ENCODE measurements around the gene ADAMTSL1.

Gene ADAMTSL1

GRCh38 chr9:18480662-18481093, 6.7 kb downstream of the ADAMTSL1 start:
- H3K27me3 Mint-ChIP-seq = peaks cover 20% of the 10 kb centered on the region
- H3K4me3 Mint-ChIP-seq = no peak overlapping the region
- peak overlapping the region; percentile 14 for H3K27ac Mint-ChIP-seq

GRCh38 chr9:18482371-18482770, 8.4 kb downstream of the ADAMTSL1 start:
- Mint-ChIP-seq H3K27me3 (peaks cover 11% of the 10 kb centered on the region), H3K4me3 (no peak overlapping the region), H3K9me3 (peaks cover 3% of the 10 kb centered on the region), H3K4me1 (ENCODE audit: low read depth) (no peaks in the 10 kb centered on the region), H3K36me3 (ENCODE audit: low read depth) (no peaks in the 10 kb centered on the region), H3K27ac (no peak overlapping the region)

More at GRCh38 chr9:18480662-18481093, 6.7 kb downstream of the ADAMTSL1 start:
- Mint-ChIP-seq H3K4me1 (ENCODE audit: low read depth) (no peaks in the 10 kb centered on the region), H3K36me3 (ENCODE audit: low read depth) (no peaks in the 10 kb centered on the region), H3K9me3 (peaks cover 3% of the 10 kb centered on the region)

- H3K36me3 Mint-ChIP-seq (ENCODE audit: low read depth) = no peaks in the 10 kb centered on the region
- H3K9me3 Mint-ChIP-seq = peaks cover 3% of the 10 kb centered on the region
- no peak overlapping the region for H3K4me3 Mint-ChIP-seq
- peaks cover 6% of the 10 kb centered on the region for H3K27me3 Mint-ChIP-seq
- no peak overlapping the region for H3K27ac Mint-ChIP-seq
- no peaks in the 10 kb centered on the region for H3K4me1 Mint-ChIP-seq (ENCODE audit: low read depth)
Observed at GRCh38 chr9:18485714-18486113, 11.8 kb downstream of the ADAMTSL1 start.

GRCh38 chr9:18487611-18488010, 13.7 kb downstream of the ADAMTSL1 start:
- no peak overlapping the region for H3K4me3 Mint-ChIP-seq
- H3K4me1 Mint-ChIP-seq (ENCODE audit: low read depth) = no peaks in the 10 kb centered on the region
- H3K36me3 Mint-ChIP-seq (ENCODE audit: low read depth) = no peaks in the 10 kb centered on the region
- H3K27me3 Mint-ChIP-seq = peaks cover 3% of the 10 kb centered on the region
- H3K9me3 Mint-ChIP-seq = peaks cover 3% of the 10 kb centered on the region
- no peak overlapping the region for H3K27ac Mint-ChIP-seq

GRCh38 chr9:18488886-18489285, 14.9 kb downstream of the ADAMTSL1 start:
- Mint-ChIP-seq H3K27me3 (peaks cover 10% of the 10 kb centered on the region), H3K4me1 (ENCODE audit: low read depth) (no peaks in the 10 kb centered on the region), H3K27ac (no peak overlapping the region), H3K4me3 (no peak overlapping the region), H3K9me3 (peaks cover 1% of the 10 kb centered on the region), H3K36me3 (ENCODE audit: low read depth) (no peaks in the 10 kb centered on the region)

GRCh38 chr9:18489861-18490260, 15.9 kb downstream of the ADAMTSL1 start:
- Mint-ChIP-seq H3K27ac (no peak overlapping the region), H3K27me3 (peaks cover 9% of the 10 kb centered on the region), H3K9me3 (no peaks in the 10 kb centered on the region), H3K4me1 (ENCODE audit: low read depth) (no peaks in the 10 kb centered on the region), H3K4me3 (no peak overlapping the region), H3K36me3 (ENCODE audit: low read depth) (no peaks in the 10 kb centered on the region)

- Mint-ChIP-seq H3K9me3 (no peaks in the 10 kb centered on the region), H3K27me3 (peaks cover 9% of the 10 kb centered on the region), H3K36me3 (ENCODE audit: low read depth) (no peaks in the 10 kb centered on the region), H3K4me1 (ENCODE audit: low read depth) (no peaks in the 10 kb centered on the region), H3K4me3 (no peak overlapping the region), H3K27ac (no peak overlapping the region)
Observed at GRCh38 chr9:18490641-18491370, 16.9 kb downstream of the ADAMTSL1 start.

GRCh38 chr9:18492612-18493011, 18.7 kb downstream of the ADAMTSL1 start:
- H3K27ac Mint-ChIP-seq = no peak overlapping the region
- H3K4me3 Mint-ChIP-seq = no peak overlapping the region
- H3K9me3 Mint-ChIP-seq = no peaks in the 10 kb centered on the region
- H3K36me3 Mint-ChIP-seq (ENCODE audit: low read depth) = no peaks in the 10 kb centered on the region
- H3K4me1 Mint-ChIP-seq (ENCODE audit: low read depth) = no peaks in the 10 kb centered on the region
- peaks cover 9% of the 10 kb centered on the region for H3K27me3 Mint-ChIP-seq

- H3K4me3 Mint-ChIP-seq = no peak overlapping the region
- H3K27ac Mint-ChIP-seq = no peak overlapping the region
- H3K36me3 Mint-ChIP-seq (ENCODE audit: low read depth) = no peaks in the 10 kb centered on the region
- H3K27me3 Mint-ChIP-seq = peaks cover 9% of the 10 kb centered on the region
- H3K9me3 Mint-ChIP-seq = no peaks in the 10 kb centered on the region
- H3K4me1 Mint-ChIP-seq (ENCODE audit: low read depth) = no peaks in the 10 kb centered on the region
Observed at GRCh38 chr9:18493451-18493993, 19.6 kb downstream of the ADAMTSL1 start.

- Mint-ChIP-seq H3K9me3 (no peaks in the 10 kb centered on the region), H3K4me3 (no peak overlapping the region), H3K27ac (no peak overlapping the region), H3K4me1 (ENCODE audit: low read depth) (no peaks in the 10 kb centered on the region), H3K36me3 (ENCODE audit: low read depth) (no peaks in the 10 kb centered on the region), H3K27me3 (peaks cover 9% of the 10 kb centered on the region)
Observed at GRCh38 chr9:18495065-18495464, 21.1 kb downstream of the ADAMTSL1 start.

GRCh38 chr9:18496256-18497000, 22.5 kb downstream of the ADAMTSL1 start:
- Mint-ChIP-seq H3K4me1 (ENCODE audit: low read depth) (no peaks in the 10 kb centered on the region), H3K9me3 (no peaks in the 10 kb centered on the region), H3K36me3 (ENCODE audit: low read depth) (no peaks in the 10 kb centered on the region), H3K4me3 (no peak overlapping the region), H3K27me3 (peaks cover 9% of the 10 kb centered on the region), H3K27ac (no peak overlapping the region)

- Mint-ChIP-seq H3K27me3 (no peaks in the 10 kb centered on the region), H3K4me3 (no peak overlapping the region), H3K4me1 (ENCODE audit: low read depth) (no peaks in the 10 kb centered on the region), H3K36me3 (ENCODE audit: low read depth) (no peaks in the 10 kb centered on the region), H3K27ac (no peak overlapping the region), H3K9me3 (no peaks in the 10 kb centered on the region)
Observed at GRCh38 chr9:18499062-18499461, 25.1 kb downstream of the ADAMTSL1 start.

- H3K4me1 Mint-ChIP-seq (ENCODE audit: low read depth) = no peaks in the 10 kb centered on the region
- H3K36me3 Mint-ChIP-seq (ENCODE audit: low read depth) = no peaks in the 10 kb centered on the region
- H3K27me3 Mint-ChIP-seq = no peaks in the 10 kb centered on the region
- H3K27ac Mint-ChIP-seq = no peak overlapping the region
- H3K9me3 Mint-ChIP-seq = no peaks in the 10 kb centered on the region
- no peak overlapping the region for H3K4me3 Mint-ChIP-seq
Observed at GRCh38 chr9:18499980-18500379, 26.0 kb downstream of the ADAMTSL1 start.

GRCh38 chr9:18500451-18500850, 26.5 kb downstream of the ADAMTSL1 start:
- H3K27ac Mint-ChIP-seq = no peak overlapping the region
- H3K4me3 Mint-ChIP-seq = no peak overlapping the region
- no peaks in the 10 kb centered on the region for H3K4me1 Mint-ChIP-seq (ENCODE audit: low read depth)
- no peaks in the 10 kb centered on the region for H3K36me3 Mint-ChIP-seq (ENCODE audit: low read depth)
- H3K27me3 Mint-ChIP-seq = no peaks in the 10 kb centered on the region
- H3K9me3 Mint-ChIP-seq = no peaks in the 10 kb centered on the region

- H3K27ac Mint-ChIP-seq = no peak overlapping the region
- no peaks in the 10 kb centered on the region for H3K36me3 Mint-ChIP-seq (ENCODE audit: low read depth)
- H3K27me3 Mint-ChIP-seq = no peaks in the 10 kb centered on the region
Observed at GRCh38 chr9:18501949-18502348, 28.0 kb downstream of the ADAMTSL1 start.

More at GRCh38 chr9:18501949-18502348, 28.0 kb downstream of the ADAMTSL1 start:
- Mint-ChIP-seq H3K4me3 (no peak overlapping the region), H3K4me1 (ENCODE audit: low read depth) (no peaks in the 10 kb centered on the region), H3K9me3 (no peaks in the 10 kb centered on the region)

Measured in stimulated activated naive CD8-positive, alpha-beta T cell treated with anti-CD3 and anti-CD28 coated beads, Interleukin-15, Interleukin-2, amounts not matched to agents 100 ng/mL and 50 ng/mL, for 24 hours (primary cell).